WERI-Rb-1 (cell line): ENCODE results near the gene ZNF213.
"Not testable (repeated sequence)": the region's sequence is repeated elsewhere in the genome, so short reads cannot be mapped to it uniquely, and the experiment has no call there.

Source experiments
- DNase-seq: peaks from one replicate; pipeline ENCODE4 v3.0.0-alpha.2; 2020
- H3K27ac ChIP-seq: fragments of 250-450 bp; sonication (Bioruptor Pico); 2 replicates; pipeline ENCODE4 v1.5.1; 2020; ENCODE audit warnings: mild to moderate bottlenecking, moderate library complexity
- H3K27me3 ChIP-seq: fragments of 250-450 bp; sonication (Bioruptor Pico); 2 replicates; pipeline ENCODE4 v1.5.1; 2021; ENCODE audit warnings: mild to moderate bottlenecking, low read depth, moderate library complexity; ENCODE audit not compliant: insufficient read depth, severe bottlenecking
- H3K36me3 ChIP-seq: fragments of 250-450 bp; sonication (Bioruptor Pico); 2 replicates; pipeline ENCODE4 v1.5.1; 2020; ENCODE audit warnings: mild to moderate bottlenecking, moderate library complexity
- H3K4me3 ChIP-seq: 2 replicates; pipeline ENCODE4 v1.5.1; 2011; ENCODE audit warnings: low read depth, mild to moderate bottlenecking, control low read depth, low read length
- H3K9me3 ChIP-seq: fragments of 250-450 bp; sonication (Bioruptor Pico); 2 replicates; pipeline ENCODE4 v1.5.1; 2021; ENCODE audit warnings: mild to moderate bottlenecking, moderate library complexity; ENCODE audit not compliant: severe bottlenecking
- TF ChIP-seq, protein P1 (sequence below): IDR thresholded peaks from 2 replicates; pipeline ENCODE4 v1.5.1; 2011; ENCODE audit warnings: low read depth, mild to moderate bottlenecking, control low read depth, inconsistent platforms, low read length

ZNF213 gene

DNA sequence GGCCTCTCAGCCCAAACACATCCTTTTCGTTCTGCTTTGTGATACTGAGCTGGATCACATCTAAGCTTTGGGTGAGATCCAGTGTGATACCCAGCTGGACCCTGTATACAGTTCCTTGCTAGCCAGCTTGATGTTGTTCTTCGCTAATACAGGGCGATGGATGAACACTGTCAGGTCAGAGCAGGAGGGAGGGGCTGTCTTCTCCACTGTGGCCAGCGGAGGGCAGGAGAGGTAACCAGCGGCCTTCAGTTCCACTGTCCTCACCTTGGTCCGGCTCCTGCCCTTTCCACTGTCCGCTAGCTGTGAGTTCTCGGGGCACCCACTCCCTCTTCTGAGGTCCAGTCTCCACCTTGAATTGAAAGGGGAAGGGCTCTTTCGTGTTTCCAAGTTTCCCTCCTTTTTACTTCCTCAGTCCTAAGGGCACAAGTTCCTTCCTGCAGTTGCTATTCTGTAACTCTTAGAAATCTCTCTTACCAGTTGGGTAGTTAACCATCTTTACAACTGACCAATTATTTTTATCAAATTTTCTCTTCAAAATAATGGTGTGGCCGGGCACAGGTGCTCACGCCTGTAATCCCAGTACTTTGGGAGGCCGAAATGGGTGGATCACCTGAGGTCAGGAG, 3.0 kb upstream of the ZNF213 start:
- Histone ChIP-seq H3K4me3 (no peak overlapping the region), H3K27me3 (no peaks in the 10 kb centered on the region), H3K9me3 (no peaks in the 10 kb centered on the region), H3K27ac (no peak overlapping the region), H3K36me3 (peaks cover 45% of the 10 kb centered on the region)
- TF ChIP-seq, protein P1, sequence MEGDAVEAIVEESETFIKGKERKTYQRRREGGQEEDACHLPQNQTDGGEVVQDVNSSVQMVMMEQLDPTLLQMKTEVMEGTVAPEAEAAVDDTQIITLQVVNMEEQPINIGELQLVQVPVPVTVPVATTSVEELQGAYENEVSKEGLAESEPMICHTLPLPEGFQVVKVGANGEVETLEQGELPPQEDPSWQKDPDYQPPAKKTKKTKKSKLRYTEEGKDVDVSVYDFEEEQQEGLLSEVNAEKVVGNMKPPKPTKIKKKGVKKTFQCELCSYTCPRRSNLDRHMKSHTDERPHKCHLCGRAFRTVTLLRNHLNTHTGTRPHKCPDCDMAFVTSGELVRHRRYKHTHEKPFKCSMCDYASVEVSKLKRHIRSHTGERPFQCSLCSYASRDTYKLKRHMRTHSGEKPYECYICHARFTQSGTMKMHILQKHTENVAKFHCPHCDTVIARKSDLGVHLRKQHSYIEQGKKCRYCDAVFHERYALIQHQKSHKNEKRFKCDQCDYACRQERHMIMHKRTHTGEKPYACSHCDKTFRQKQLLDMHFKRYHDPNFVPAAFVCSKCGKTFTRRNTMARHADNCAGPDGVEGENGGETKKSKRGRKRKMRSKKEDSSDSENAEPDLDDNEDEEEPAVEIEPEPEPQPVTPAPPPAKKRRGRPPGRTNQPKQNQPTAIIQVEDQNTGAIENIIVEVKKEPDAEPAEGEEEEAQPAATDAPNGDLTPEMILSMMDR, result peak; percentile 94
- peak; percentile 80 for DNase-seq

DNA sequence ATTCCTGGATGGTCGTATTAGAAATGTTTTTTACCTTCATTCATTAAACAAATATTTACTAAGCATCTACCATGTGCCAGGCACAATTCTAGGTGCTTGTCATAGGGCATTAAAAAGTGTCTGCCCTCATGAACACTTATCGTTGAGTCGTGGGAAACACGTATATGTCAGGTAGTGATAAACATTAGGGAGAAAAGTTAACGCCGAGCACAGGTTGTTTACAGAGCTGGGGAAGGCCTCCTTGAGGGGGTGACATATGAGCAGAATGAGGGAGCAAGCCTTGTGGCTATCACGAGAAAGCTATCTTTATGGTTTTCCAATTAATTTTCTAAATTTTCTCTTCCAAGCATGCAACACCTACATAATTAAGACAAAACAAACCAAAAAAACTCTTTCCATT, 985 bp upstream of the ZNF213 start:
- Histone ChIP-seq H3K27ac (peak overlapping the region; percentile 98), H3K27me3 (no peaks in the 10 kb centered on the region), H3K36me3 (peaks cover 42% of the 10 kb centered on the region), H3K9me3 (no peaks in the 10 kb centered on the region), H3K4me3 (peak overlapping the region; percentile 85)
- TF ChIP-seq, protein P1, result no peak
- no peak for DNase-seq

DNA sequence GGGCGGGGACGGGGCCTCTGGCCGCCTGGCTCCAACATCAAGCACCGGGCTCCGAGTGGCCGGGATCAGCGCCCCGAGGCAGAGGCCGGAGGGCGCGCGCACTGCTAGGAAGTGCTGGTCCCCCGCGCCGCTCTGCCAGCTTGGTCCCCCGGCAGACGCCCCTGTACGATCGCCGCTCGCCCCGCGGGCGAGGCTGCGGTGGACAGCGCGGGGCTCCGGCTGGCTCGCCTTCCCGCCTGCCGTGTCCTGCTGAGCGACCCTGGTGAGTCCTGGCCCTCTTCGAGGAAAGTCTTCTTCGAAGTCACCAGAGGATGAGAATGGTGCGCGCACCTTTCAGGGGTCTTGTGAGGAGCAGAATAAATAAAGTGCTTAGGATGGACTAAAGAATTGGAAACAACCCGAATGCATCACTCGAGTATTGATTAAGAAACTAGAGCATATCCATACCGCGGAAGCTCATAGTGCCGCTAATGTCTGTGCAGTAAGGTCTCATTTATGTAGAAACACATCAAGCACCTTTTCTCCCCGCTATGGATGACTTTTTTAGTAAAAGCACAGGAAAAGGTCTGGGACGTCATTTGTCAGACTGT, 392 bp downstream of the ZNF213 start:
- peaks cover 46% of the 10 kb centered on the region for H3K36me3 ChIP-seq
- TF ChIP-seq, protein P1, result no peak
- DNase-seq, result no peak
- peak overlapping the region; percentile 90 for H3K27ac ChIP-seq
- no peaks in the 10 kb centered on the region for H3K9me3 ChIP-seq
- no peaks in the 10 kb centered on the region for H3K27me3 ChIP-seq
- peak overlapping the region; percentile 98 for H3K4me3 ChIP-seq

DNA sequence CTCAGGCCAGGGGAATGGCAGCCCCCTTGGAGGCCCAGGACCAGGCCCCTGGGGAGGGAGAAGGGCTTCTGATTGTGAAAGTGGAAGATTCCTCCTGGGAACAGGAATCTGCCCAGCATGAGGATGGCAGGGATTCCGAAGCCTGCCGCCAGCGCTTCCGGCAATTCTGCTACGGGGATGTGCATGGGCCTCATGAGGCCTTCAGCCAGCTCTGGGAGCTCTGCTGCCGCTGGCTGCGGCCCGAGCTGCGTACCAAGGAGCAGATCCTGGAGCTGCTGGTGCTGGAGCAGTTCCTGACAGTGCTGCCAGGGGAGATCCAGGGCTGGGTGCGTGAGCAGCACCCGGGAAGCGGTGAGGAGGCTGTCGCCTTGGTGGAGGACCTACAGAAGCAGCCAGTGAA, 2.4 kb downstream of the ZNF213 start:
- DNase-seq, result no peak
- Histone ChIP-seq H3K36me3 (peaks cover 35% of the 10 kb centered on the region), H3K9me3 (no peaks in the 10 kb centered on the region), H3K27me3 (no peaks in the 10 kb centered on the region), H3K4me3 (no peak overlapping the region), H3K27ac (no peak overlapping the region)
- TF ChIP-seq, protein P1, result no peak

DNA sequence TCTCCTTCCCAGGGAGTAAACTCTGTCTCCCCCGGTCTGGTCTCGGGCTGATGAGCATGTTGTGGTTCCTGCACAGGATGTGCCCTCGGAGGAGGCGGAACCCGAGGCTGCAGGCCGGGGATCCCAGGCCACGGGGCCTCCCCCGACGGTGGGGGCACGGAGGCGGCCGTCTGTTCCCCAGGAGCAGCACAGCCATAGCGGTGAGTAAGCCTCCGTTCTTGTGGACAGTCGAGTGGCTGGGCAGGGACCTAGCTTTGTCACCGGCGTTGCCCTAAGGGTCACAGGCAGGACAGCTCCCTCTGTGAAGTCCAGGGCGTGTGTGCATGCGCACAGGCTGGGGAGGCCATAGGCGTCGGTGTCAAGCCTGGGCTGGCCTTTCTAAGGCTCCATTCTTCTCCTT, 3.5 kb downstream of the ZNF213 start:
- Histone ChIP-seq H3K4me3 (no peak overlapping the region), H3K27ac (no peak overlapping the region), H3K27me3 (no peaks in the 10 kb centered on the region), H3K36me3 (peaks cover 29% of the 10 kb centered on the region), H3K9me3 (no peaks in the 10 kb centered on the region)
- TF ChIP-seq, protein P1, result no peak
- DNase-seq, result no peak

DNA sequence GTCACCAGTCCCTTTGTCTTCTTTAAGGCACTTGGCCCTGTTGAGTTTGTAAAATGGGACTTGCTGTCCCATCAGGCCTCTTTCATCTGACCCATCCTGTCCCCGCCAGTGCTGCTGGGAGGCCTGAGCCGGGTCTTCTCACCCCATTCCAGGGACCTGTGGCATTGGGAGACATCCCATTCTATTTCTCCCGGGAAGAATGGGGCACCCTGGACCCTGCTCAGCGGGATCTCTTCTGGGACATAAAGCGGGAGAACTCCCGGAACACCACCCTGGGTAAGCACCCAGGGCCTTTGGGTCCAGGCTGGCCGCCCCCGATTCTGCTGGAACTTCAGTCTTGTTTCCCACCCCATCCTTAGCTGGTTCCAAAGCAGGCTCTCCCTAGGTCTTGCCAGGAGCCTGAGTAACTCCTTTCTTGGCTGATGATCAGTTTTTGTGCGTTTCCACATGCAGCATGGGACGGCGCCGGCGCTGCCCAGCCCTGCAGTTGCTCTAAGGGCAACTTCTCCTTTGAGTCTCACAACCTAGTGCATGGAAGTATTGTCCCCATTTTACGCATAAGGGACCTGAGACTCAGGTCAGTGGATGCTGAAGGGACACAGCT, 4.1 kb downstream of the ZNF213 start:
- Histone ChIP-seq H3K36me3 (peaks cover 26% of the 10 kb centered on the region), H3K27me3 (no peaks in the 10 kb centered on the region), H3K9me3 (no peaks in the 10 kb centered on the region), H3K27ac (no peak overlapping the region), H3K4me3 (no peak overlapping the region)
- no peak for DNase-seq
- TF ChIP-seq, protein P1, result no peak

DNA sequence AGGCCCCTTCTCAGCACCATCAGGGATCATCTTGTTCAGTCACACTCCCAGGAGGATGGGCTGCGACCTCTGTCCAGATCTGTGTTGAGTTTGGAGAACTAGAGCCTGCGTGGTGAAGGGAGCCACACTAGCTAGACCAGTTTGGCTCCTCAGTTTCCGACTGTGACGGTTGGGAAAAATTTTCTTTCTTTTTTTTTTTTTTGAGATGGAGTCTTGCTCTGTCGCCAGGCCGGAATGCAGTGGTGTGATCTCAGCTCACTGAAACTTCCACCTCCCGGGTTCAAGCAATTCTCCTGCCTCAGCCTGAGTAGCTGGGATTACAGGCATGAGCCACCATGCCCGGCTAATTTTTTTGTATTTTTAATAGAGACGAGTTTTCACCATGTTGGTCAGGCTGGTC, 4.7 kb downstream of the ZNF213 start:
- H3K9me3 ChIP-seq, DNase-seq, H3K4me3 ChIP-seq, H3K27ac ChIP-seq, H3K27me3 ChIP-seq: not testable (repeated sequence)
- H3K36me3 ChIP-seq, result peaks cover 20% of the 10 kb centered on the region
